Measurements from ENCODE around the gene DDIAS. TPM values are rescaled to one million over a fixed set of nuclear protein-coding genes. Genes with fewer than 3 reads are reported as not detected.

The DDIAS gene
- total RNA-seq, 4 donors from 2014 or later = 0.59 to 6.2 (median 2.2) TPM; not detected in 1

GRCh38 chr11:82978422-82979099 is 77.0 kb downstream of the DDIAS start:
- intact Hi-C loops (cut with DNase I; ENCODE audit: low total_unique reads) = no loop called here
- no peaks in the 10 kb centered on the region for H3K27me3 ChIP-seq
- no peaks in the 10 kb centered on the region for H3K4me1 ChIP-seq
- TF ChIP-seq CTCF (IDR thresholded peaks at IDR 0.05) (no peak), POLR2A (IDR thresholded peaks at IDR 0.05) (no peak)
- no peak overlapping the region for H3K4me3 ChIP-seq
- no peak for DNase-seq
- no peaks in the 10 kb centered on the region for H3K36me3 ChIP-seq
- H3K9me3 ChIP-seq = no peaks in the 10 kb centered on the region
- peak overlapping the region; percentile 7 to 8 for H3K27ac ChIP-seq

DNA sequence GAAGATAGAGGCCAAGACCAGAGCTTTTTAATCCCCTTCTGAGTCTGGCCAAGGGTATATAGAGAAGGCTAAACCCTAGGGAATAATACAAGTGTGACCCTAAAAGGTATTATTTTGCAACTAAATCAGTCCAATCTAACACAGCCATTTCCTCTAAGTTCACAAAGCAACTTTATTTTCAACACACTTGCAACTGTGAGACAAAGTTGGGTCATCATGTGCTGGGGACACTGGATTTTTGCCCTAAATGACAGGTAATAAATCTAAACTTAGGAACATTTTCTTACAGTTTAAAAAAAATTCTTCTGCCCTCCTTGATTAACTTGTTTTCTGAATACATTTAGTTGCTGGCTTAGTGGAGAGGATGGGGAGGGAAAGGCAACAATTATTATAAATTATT is 78.3 kb downstream of the DDIAS start:
- Histone ChIP-seq H3K4me1 (no peaks in the 10 kb centered on the region), H3K27ac (peak overlapping the region; percentile 9 to 31), H3K27me3 (no peaks in the 10 kb centered on the region), H3K9me3 (no peaks in the 10 kb centered on the region), H3K36me3 (no peaks in the 10 kb centered on the region), H3K4me3 (no peak overlapping the region)
- no peak for DNase-seq
- TF ChIP-seq POLR2A (IDR thresholded peaks at IDR 0.05) = no peak
- no peak for TF ChIP-seq CTCF (IDR thresholded peaks at IDR 0.05)
- intact Hi-C loops (cut with DNase I; ENCODE audit: low total_unique reads) = no loop called here

GRCh38 chr11:82980292-82980691 is 78.8 kb downstream of the DDIAS start:
- DNase-seq = no peak
- Histone ChIP-seq H3K4me3 (no peak overlapping the region), H3K27ac (peak overlapping the region; percentile 9 to 31), H3K27me3 (no peaks in the 10 kb centered on the region), H3K4me1 (no peaks in the 10 kb centered on the region), H3K9me3 (no peaks in the 10 kb centered on the region), H3K36me3 (no peaks in the 10 kb centered on the region)
- intact Hi-C loops (cut with DNase I; ENCODE audit: low total_unique reads) = no loop called here
- TF ChIP-seq POLR2A (IDR thresholded peaks at IDR 0.05) (no peak), CTCF (IDR thresholded peaks at IDR 0.05) (no peak)

- no peaks in the 10 kb centered on the region for H3K4me1 ChIP-seq
- DNase-seq = no peak
- H3K36me3 ChIP-seq = no peaks in the 10 kb centered on the region
- H3K9me3 ChIP-seq = no peaks in the 10 kb centered on the region
- H3K27ac ChIP-seq = peak overlapping the region; percentile 9 to 31
- no peak overlapping the region for H3K4me3 ChIP-seq
- no peaks in the 10 kb centered on the region for H3K27me3 ChIP-seq
- intact Hi-C loops (cut with DNase I; ENCODE audit: low total_unique reads) = no loop called here
- TF ChIP-seq POLR2A (IDR thresholded peaks at IDR 0.05) (no peak), CTCF (IDR thresholded peaks at IDR 0.05) (no peak)
Observed at GRCh38 chr11:82980947-82981346, 79.4 kb downstream of the DDIAS start.

DNA sequence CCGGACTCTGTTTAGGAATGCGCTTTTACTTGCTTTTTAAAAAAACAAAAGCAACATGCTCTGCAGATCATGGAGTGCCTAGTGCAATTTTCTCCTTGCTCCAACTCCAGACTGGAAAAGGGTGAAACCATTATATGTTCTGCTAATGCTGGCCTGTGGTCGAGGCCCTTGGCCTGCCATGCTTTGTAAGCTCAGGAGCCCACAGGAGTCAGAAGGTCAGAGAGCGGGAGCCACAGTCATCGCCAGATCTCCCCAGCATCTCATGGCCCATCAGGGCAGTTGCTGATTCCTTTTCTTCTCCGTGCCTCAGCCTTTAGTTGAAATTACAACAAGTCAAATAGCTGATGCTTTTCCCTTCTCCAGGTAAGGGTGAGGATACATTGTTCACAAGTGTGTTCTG is 80.3 kb downstream of the DDIAS start:
- intact Hi-C loops (cut with DNase I; ENCODE audit: low total_unique reads) = no loop called here

More for the DNA sequence above, 80.3 kb downstream of the DDIAS start:
- no peak for DNase-seq
- Histone ChIP-seq H3K36me3 (no peaks in the 10 kb centered on the region), H3K4me1 (no peaks in the 10 kb centered on the region), H3K27me3 (no peaks in the 10 kb centered on the region), H3K4me3 (no peak overlapping the region), H3K9me3 (no peaks in the 10 kb centered on the region), H3K27ac (no peak overlapping the region)
- TF ChIP-seq CTCF (IDR thresholded peaks at IDR 0.05) (no peak), POLR2A (IDR thresholded peaks at IDR 0.05) (no peak)

Other genes with a start within 250 kb of the DDIAS start
- gene FAM181B, start 167.9 kb upstream of the DDIAS start, total RNA-seq = 1 to 10 TPM in 1 of 4 donors, under 1 TPM in 2, not detected in 1; 0.26 to 5.7 (median 0.91) TPM
- gene PRCP, start 1.3 kb upstream of the DDIAS start, total RNA-seq = 100 to 1,000 TPM in 1 of 4 donors, 10 to 100 TPM in 3; 59.9 to 206 (median 92.3) TPM
- 100 to 1,000 TPM in 1 of 4 donors, 10 to 100 TPM in 3; 12.4 to 113 (median 48.4) TPM for gene RAB30, start 170.2 kb downstream of the DDIAS start, total RNA-seq

Measured in uterus (tissue), 4 donors.